Stimulated activated effector memory CD8-positive, alpha-beta T cell treated with anti-CD3 and anti-CD28 coated beads, Interleukin-12 subunit alpha, Interleukin-12 subunit beta, amount 100 ng/mL, for 72 hours (primary cell): ENCODE results near the gene PLA2G15.
A peak's percentile ranks its signal among the peaks of the same experiment; 100 is the strongest.

ENCODE experiments used
- ATAC-seq: fragments of 150-1000 bp; cut with Tn5 transposase; 2 replicates; pipeline ENCODE4 v1.10.0; 2021
- DNase-seq, 2 donors: peaks; one replicate each; pipeline ENCODE4 v3.0.0; 2021 to 2022; ENCODE audit warnings: low spot score in 2 of 2
- H3K27ac Mint-ChIP-seq: one replicate; pipeline ENCODE4 v1.8.0; 2022; ENCODE audit warnings: mild to moderate bottlenecking, mixed read lengths
- H3K36me3 Mint-ChIP-seq: one replicate; pipeline ENCODE4 v1.8.0; 2022; ENCODE audit warnings: mild to moderate bottlenecking, mixed read lengths
- H3K4me1 Mint-ChIP-seq: one replicate; pipeline ENCODE4 v1.8.0; 2022; ENCODE audit warnings: mixed read lengths
- H3K4me3 Mint-ChIP-seq: one replicate; pipeline ENCODE4 v1.8.0; 2022; ENCODE audit warnings: mild to moderate bottlenecking, mixed read lengths
- H3K9me3 Mint-ChIP-seq: one replicate; pipeline ENCODE4 v1.8.0; 2022; ENCODE audit warnings: mixed read lengths

The PLA2G15 gene, protein sequence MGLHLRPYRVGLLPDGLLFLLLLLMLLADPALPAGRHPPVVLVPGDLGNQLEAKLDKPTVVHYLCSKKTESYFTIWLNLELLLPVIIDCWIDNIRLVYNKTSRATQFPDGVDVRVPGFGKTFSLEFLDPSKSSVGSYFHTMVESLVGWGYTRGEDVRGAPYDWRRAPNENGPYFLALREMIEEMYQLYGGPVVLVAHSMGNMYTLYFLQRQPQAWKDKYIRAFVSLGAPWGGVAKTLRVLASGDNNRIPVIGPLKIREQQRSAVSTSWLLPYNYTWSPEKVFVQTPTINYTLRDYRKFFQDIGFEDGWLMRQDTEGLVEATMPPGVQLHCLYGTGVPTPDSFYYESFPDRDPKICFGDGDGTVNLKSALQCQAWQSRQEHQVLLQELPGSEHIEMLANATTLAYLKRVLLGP

DNA sequence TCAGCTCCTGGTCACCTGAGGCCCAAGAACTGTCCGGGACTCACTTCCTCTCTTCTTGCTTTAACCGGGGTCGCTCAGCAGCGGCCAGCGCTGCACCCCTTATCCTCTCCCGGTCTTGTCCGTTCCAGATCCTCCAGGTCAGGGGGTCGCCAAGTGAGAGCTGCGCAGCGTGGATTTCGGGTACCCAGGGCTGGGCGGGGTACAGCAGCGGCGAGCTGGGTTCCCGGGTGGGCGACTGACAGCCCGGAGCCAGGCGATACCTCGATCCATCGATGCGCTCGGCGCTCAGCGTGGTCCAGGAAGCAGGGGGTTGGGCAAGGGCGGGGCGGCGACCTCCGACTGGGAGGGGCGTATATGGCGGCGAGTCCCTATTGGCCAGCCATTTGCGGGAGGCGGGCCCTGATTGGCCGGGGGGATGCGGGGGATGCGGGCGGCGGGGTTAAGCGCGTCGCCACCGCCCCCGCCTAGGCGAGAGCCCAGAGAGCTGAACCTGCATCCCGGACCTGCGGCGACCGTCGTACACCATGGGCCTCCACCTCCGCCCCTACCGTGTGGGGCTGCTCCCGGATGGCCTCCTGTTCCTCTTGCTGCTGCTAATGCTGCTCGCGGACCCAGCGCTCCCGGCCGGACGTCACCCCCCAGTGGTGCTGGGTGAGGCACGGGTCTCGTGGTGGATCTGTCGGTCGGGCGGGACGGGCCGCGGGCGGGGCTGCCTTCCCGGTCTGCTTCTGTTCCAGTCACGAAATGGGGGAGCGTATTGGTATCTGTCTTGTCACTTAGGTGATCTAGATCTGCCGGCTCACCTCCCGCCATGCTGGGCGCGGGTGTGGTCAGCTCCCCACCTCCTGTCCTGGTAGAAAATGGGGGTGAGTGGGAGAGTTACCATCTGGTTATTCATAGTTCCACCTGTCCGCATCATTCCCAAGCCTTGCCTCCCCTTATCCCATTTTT, at the start of gene PLA2G15:
PLA2G15 (plus strand) TSS at position 471 of the 951 bp plus-strand sequence; CDS start at position 525, 54 bp downstream.
- Mint-ChIP-seq H3K9me3 (no peaks in the 10 kb centered on the region), H3K27ac (peak within 1 kb of the TSS; percentile 93), H3K4me3 (peak within 1 kb of the TSS; percentile 98)

DNA sequence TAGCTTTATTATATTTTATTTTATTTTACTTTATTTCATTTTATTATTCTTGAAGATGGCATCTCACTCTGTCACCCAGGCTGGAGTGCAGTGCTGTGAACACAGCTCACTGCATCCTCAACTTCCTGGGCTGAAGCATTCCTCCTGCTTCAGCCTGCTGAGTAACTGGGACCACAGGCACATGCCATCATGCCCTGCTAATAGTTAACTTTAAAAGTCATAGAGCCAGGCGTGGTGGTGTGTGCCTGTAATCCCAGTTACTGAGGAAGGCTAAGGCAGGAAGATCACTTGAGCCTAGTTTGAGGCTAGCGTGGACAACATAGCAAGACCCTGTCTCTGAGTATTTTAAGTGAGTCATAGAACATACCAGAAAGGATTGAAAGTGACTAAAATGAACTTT, 47.9 kb upstream of the PLA2G15 start:
- DNase-seq (no peak), ATAC-seq (no peak)
- no peak overlapping the region for H3K27ac Mint-ChIP-seq
- H3K36me3 Mint-ChIP-seq: peaks cover 85% of the 10 kb centered on the region
- H3K4me1 Mint-ChIP-seq: peaks cover 13% of the 10 kb centered on the region
- H3K9me3 Mint-ChIP-seq: no peaks in the 10 kb centered on the region
- H3K4me3 Mint-ChIP-seq: no peak overlapping the region

More for the DNA sequence above, at the start of gene PLA2G15:
- H3K4me1 Mint-ChIP-seq: peaks cover 37% of the 10 kb centered on the region
- DNase-seq (peak; percentile 90 to 98), ATAC-seq (peak; percentile 93)
- peaks cover 20% of the 10 kb centered on the region for H3K36me3 Mint-ChIP-seq

DNA sequence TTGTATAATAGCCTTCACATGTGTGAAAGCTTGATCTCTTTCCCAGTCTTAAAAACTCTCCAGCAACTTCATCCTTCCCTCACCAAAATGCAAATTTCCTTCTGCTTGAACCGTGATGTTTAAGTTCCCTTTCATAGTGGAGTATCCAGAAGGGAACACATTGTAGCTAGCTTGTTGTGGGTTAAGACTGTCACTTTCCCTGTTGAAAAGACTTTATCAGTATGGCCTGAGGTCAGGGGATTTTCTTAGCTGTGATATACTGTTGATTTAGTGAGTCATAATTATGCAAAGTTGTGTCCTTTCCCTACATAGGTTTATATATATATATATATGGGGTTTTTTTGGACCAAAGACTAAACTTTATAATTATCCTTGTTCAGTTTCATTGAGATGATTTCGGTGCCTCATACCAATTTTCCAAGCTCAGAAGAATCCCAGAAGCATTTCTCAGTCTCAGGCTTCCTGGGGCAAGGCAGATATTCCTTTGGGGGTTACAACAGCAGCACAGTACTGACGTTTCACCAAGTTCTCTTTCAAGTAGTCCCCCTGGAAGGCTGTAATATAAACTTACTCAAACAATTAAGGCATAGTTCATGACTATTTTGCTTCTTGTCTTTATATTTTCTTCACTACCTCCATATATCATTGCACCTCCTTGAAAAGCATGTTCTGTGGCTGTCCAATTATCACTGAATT, 44.9 kb upstream of the PLA2G15 start:
- ATAC-seq (peak; percentile 90), DNase-seq (no peak)
- Mint-ChIP-seq H3K4me1 (peaks cover 15% of the 10 kb centered on the region), H3K36me3 (peaks cover 75% of the 10 kb centered on the region), H3K4me3 (no peak overlapping the region), H3K27ac (peak overlapping the region; percentile 18), H3K9me3 (no peaks in the 10 kb centered on the region)

DNA sequence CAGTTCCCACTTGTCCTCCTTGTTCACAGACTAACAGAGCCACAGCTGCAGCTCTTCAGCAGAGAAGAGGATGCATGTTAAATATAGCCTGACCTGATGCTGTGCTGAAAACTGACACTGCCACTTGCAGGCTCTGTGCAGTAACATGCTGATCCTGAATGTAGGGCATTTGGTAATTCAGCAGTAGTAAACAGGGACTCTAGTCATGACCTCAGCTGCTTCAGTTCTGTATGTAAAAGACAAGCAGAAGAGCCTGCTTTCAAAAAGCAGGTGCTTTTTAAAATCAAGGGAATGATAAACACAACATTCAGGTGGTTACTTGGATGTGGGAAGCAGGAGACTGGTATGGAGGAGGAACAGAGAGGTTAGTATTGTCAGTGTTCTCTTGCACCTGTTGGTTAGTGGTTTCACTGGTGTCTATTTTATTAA, 43.1 kb upstream of the PLA2G15 start:
- DNase-seq: no peak
- ATAC-seq: no peak
- peaks cover 75% of the 10 kb centered on the region for H3K36me3 Mint-ChIP-seq
- H3K4me1 Mint-ChIP-seq: peaks cover 15% of the 10 kb centered on the region
- no peak overlapping the region for H3K4me3 Mint-ChIP-seq
- no peaks in the 10 kb centered on the region for H3K9me3 Mint-ChIP-seq
- H3K27ac Mint-ChIP-seq: peak overlapping the region; percentile 36

DNA sequence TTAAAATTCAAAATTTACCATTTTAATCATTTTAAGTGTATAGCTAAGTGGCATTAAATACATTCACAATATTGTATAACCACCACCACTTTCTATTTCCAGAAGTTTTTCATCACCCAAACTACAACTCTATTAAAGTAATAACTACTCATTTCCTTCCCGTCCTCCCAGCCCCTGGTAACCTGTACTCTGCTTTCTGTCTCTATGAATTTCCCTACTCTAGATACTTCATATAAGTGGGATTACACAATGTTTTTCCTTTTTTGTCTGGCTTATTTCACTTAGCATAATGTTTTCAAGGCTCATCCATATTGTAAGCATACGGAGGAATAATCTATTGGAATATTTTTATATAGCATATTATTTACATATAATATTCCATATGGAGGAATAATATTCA, 38.9 kb upstream of the PLA2G15 start:
- Mint-ChIP-seq H3K9me3 (no peaks in the 10 kb centered on the region), H3K4me3 (no peak overlapping the region), H3K27ac (no peak overlapping the region), H3K36me3 (peaks cover 80% of the 10 kb centered on the region), H3K4me1 (peaks cover 11% of the 10 kb centered on the region)
- ATAC-seq (no peak), DNase-seq (no peak)

DNA sequence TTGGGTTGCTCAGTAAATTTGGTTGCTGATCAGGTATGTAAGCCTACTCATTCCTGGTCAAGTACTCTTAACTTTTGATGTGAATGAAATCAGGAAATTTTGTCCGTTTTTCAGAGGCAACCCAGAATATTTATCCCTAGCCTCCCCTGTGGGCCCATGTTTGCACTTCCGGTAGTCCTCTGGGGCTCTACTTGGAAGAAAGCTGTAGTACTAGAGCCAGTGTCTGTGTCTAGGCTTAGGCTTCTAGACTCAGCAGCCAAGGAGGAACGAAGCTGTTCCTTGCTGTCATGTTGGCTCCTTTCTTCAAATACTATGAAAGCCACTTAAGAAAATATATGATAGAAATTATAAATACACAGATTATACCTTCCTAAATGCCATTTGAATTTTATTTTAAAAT, 30.4 kb upstream of the PLA2G15 start:
- ATAC-seq (no peak), DNase-seq (no peak)
- Mint-ChIP-seq H3K27ac (peak overlapping the region; percentile 16), H3K36me3 (peaks cover 86% of the 10 kb centered on the region), H3K9me3 (no peaks in the 10 kb centered on the region), H3K4me1 (peaks cover 28% of the 10 kb centered on the region), H3K4me3 (no peak overlapping the region)

DNA sequence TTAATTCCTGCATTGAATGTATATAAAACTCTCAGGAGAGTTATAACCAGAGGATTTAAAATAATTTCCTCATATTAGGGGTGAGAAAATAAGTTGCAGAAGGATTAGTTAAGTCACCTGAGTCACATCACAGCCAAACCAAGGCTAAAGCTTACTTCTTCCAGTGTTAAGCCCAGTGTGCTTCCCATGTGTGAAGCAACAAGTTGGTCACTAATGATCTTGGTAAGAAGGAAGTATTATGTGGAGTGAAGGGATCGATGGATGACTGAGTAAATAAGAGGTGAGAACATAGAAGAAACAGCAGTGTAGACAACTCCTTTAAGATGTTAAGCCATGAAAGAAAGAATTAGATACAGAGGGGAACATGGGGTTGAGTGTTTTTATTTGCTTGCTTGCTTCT, 29.9 kb upstream of the PLA2G15 start:
- ATAC-seq (no peak), DNase-seq (no peak)
- Mint-ChIP-seq H3K36me3 (peaks cover 87% of the 10 kb centered on the region), H3K27ac (peak overlapping the region; percentile 16), H3K4me1 (peaks cover 28% of the 10 kb centered on the region), H3K9me3 (no peaks in the 10 kb centered on the region), H3K4me3 (no peak overlapping the region)

DNA sequence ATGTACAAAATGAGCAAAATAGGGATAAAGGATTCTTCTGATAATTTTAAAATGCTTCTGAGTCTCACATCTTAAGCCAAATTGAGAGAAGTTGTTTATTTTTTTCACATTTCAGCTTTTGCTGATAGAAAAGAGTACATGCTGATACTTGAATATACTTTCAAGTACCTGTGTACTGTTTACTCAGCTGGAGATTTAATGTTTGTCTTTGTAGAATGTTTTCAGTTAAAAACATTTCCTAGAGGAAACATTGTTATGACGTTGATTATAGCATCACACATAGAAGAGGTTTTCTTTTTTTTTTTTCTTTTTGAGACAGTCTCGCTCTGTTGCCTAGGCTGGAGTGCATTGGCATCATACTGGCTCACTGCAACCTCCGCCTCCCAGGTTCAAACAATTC, 28.9 kb upstream of the PLA2G15 start:
- peak overlapping the region; percentile 16 for H3K27ac Mint-ChIP-seq
- DNase-seq: no peak
- H3K36me3 Mint-ChIP-seq: peaks cover 89% of the 10 kb centered on the region
- H3K4me1 Mint-ChIP-seq: peaks cover 23% of the 10 kb centered on the region
- no peaks in the 10 kb centered on the region for H3K9me3 Mint-ChIP-seq
- no peak for ATAC-seq
- H3K4me3 Mint-ChIP-seq: no peak overlapping the region

DNA sequence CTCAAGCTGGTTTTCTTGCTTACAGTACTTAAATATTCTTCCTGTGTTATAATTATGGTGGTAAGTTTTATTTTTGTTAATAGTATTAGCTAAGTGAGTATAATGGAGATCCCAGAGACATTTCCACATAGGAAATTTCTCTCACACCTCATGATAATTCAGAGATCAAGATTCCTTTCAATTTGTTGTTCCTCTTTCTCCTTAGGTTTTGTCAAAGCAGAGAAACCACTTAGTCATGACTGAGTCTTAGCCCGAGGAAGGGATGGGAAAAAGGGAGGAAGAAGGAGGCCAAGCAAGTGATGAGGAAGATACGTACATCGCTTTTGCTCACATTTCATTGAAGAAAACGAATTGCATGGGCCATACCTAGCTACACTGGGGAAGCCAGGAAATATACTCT, 27.7 kb upstream of the PLA2G15 start:
- H3K27ac Mint-ChIP-seq: peak overlapping the region; percentile 30

DNA sequence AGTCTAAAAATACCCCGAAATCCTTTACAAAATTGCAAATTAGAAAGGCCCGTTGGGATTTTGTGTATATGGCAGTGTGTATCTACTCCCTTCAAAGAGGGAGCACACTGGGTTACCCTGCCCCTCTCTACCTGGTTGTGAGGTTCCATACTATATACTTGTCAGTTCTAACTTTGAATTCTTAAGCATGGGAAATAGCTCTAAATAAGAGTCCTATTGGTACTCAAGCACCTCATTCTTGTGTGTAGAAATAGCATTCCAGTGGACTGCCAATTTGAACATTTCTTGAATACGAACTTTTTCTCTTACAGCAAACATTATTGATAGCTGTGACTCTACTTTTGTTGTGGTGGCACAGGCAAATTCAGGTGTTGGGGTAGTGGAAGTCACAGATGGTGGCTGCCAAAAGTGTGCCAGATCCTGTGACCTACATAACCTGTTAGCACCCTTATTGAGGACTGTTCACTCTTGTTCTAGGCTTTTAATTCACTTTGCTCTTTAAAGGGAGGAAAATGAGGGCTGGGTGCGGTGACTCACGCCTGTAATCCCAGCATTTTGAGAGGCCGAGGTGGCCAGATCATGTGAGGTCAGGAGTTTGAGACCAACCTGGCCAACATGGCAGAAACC, 25.3 kb upstream of the PLA2G15 start:
- Mint-ChIP-seq H3K9me3 (no peaks in the 10 kb centered on the region), H3K4me1 (peaks cover 16% of the 10 kb centered on the region), H3K4me3 (no peak overlapping the region), H3K27ac (peak overlapping the region; percentile 84), H3K36me3 (peaks cover 100% of the 10 kb centered on the region)
- ATAC-seq (no peak), DNase-seq (no peak)

More for the DNA sequence above, 27.7 kb upstream of the PLA2G15 start:
- DNase-seq (no peak), ATAC-seq (no peak)
- no peak overlapping the region for H3K4me3 Mint-ChIP-seq
- peaks cover 16% of the 10 kb centered on the region for H3K4me1 Mint-ChIP-seq
- H3K36me3 Mint-ChIP-seq: peaks cover 96% of the 10 kb centered on the region
- no peaks in the 10 kb centered on the region for H3K9me3 Mint-ChIP-seq

DNA sequence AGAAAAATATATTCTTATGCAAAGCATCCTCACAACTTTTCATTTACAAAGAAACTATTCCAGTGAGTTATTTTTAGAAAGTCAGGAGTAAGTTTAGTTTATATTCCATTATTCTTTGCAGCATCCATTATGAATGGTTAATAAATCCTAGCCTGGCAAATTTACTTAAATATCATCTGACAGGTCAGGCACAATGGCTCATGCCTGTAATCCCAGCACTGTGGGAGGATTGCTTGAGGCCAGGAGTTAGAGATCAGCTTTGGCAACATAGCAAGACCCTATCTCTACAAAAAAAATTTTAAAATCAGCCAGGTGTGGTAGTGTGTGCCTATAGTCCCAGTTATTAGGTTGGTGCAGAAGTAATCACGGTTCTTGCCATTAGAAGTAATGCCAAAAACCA, 22.1 kb upstream of the PLA2G15 start:
- ATAC-seq: no peak

DNA sequence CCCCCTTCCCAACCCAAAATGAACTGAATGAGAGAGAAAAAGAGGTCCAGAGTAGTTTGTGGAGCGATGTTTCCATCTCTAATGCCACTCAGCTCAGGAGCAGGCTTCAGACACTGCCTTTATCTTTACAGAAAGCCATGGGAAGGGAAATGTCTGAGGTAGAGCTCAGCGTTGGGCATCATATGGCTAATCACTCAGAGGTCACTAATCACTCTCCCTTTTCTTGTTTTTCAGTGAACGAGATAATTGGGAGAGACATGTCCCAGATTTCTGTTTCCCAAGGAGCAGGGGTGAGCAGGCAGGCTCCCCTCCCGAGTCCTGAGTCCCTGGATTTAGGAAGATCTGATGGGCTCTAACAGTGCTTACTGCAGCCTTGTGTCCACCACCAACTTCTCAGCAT, 19.1 kb upstream of the PLA2G15 start:
- Mint-ChIP-seq H3K27ac (peak overlapping the region; percentile 84), H3K4me1 (peaks cover 29% of the 10 kb centered on the region), H3K36me3 (peaks cover 98% of the 10 kb centered on the region), H3K9me3 (no peaks in the 10 kb centered on the region), H3K4me3 (no peak overlapping the region)
- ATAC-seq (no peak), DNase-seq (no peak)

More for the DNA sequence above, 22.1 kb upstream of the PLA2G15 start:
- H3K27ac Mint-ChIP-seq: no peak overlapping the region
- H3K4me1 Mint-ChIP-seq: peaks cover 28% of the 10 kb centered on the region
- H3K9me3 Mint-ChIP-seq: no peaks in the 10 kb centered on the region
- no peak for DNase-seq
- no peak overlapping the region for H3K4me3 Mint-ChIP-seq
- peaks cover 100% of the 10 kb centered on the region for H3K36me3 Mint-ChIP-seq

DNA sequence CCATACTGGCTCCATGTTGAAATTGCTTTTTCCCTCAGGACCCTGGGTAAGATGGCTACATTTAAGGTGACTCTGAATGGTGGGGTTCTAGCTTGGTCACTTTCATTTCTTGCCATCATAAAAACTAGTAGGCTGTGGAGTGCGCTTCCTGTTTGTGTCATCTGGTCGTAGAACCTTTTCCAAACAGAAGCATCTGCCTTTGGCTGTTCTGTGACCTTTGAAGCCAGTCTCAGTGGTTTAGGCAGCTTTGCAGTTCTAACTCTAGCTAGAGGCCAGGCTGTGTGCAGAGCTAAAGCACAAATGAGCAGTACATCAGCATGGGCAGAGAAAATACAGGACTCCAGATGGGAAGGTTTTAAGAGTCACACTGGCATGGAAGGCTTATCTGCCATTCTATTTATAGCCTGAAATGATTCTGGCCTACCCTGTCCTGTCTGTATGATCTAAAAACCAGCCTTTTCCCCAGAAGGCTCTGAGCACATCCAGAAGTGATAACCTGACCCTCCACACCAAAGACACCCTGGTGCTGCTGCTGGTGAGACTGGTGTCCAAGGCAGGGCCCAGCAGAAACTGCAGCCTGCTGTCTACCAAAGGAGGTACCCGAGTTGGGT, 17.9 kb upstream of the PLA2G15 start:
- ATAC-seq (peak; percentile 62), DNase-seq (no peak)
- peak overlapping the region; percentile 84 for H3K27ac Mint-ChIP-seq
- H3K4me1 Mint-ChIP-seq: peaks cover 29% of the 10 kb centered on the region
- peaks cover 96% of the 10 kb centered on the region for H3K36me3 Mint-ChIP-seq
- H3K4me3 Mint-ChIP-seq: no peak overlapping the region
- no peaks in the 10 kb centered on the region for H3K9me3 Mint-ChIP-seq

DNA sequence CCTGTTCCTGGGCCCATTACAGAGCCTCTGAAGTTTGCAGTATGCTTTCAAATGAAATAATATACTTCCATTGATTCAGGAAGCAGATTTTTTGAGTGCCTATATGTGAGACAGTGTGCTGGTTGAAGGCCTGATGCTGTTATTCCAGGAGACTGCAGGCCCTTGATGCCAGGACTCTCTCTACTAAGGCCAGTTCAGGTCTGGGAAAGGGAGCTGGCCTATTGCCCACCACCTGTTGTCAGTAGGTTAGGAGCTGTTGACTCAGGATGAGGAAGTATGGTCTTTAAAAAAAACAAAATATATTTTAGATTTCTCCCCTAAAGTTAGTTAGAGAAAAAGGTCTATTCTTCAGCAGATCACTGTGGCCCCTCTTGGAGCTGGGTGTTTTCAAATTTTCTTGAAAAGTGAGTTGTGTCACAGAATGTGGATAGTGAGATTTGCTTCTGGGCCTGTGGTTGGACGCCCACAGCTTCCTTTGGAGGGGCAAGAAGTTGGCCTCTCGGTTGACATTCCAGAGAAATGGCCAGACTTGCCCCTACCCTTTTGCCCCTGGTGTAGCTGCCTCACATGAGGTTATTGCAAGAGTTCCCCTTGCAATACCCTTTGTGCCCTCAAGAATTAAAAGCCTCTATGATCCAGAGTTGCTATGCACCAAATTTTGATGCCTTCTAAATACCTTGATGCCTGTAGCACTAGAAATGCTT, 17.2 kb upstream of the PLA2G15 start:
- H3K27ac Mint-ChIP-seq: peak overlapping the region; percentile 84
- peaks cover 29% of the 10 kb centered on the region for H3K4me1 Mint-ChIP-seq

More for the DNA sequence above, 17.2 kb upstream of the PLA2G15 start:
- H3K9me3 Mint-ChIP-seq: no peaks in the 10 kb centered on the region
- no peak overlapping the region for H3K4me3 Mint-ChIP-seq
- H3K36me3 Mint-ChIP-seq: peaks cover 96% of the 10 kb centered on the region
- ATAC-seq: no peak
- no peak for DNase-seq
